SK-N-SH treated with all-trans-retinoic acid at 6 μM for 48 hours (cell line): Measurements from ENCODE around the gene TMEM184A.

ENCODE experiments used
- ATAC-seq: fragments of 200-7000 bp; cut with Tn5 transposase; 3 replicates; pipeline ENCODE4 v1.9.1; 2020; ENCODE audit warnings: mild to moderate bottlenecking, moderate library complexity
- ARNTL ChIP-seq: fragments of 450-650 bp; formaldehyde crosslinking; IDR thresholded peaks from 2 replicates; pipeline ENCODE4 v1.5.0; 2020; ENCODE audit warnings: low read depth, mild to moderate bottlenecking, moderate library complexity, borderline replicate concordance
- CREB5 ChIP-seq: fragments of 250-450 bp; sonication (Bioruptor Pico); IDR thresholded peaks from 2 replicates; pipeline ENCODE4 v1.5.1; 2020; ENCODE audit warnings: low read depth, mild to moderate bottlenecking, moderate library complexity
- CSDC2 ChIP-seq: fragments of 250-450 bp; sonication (Bioruptor Pico); IDR thresholded peaks from 2 replicates; pipeline ENCODE4 v1.5.0; 2020; ENCODE audit warnings: mild to moderate bottlenecking, moderate library complexity
- CSRNP3 ChIP-seq: fragments of 250-450 bp; sonication (Bioruptor Pico); IDR thresholded peaks from 2 replicates; pipeline ENCODE4 v1.5.1; 2021; ENCODE audit warnings: mild to moderate bottlenecking, moderate library complexity
- ESRRG ChIP-seq: fragments of 250-450 bp; sonication (Bioruptor Pico); IDR thresholded peaks from 2 replicates; pipeline ENCODE4 v1.6.1; 2021; ENCODE audit warnings: mild to moderate bottlenecking
- GLIS3 ChIP-seq: fragments of 250-450 bp; sonication (Bioruptor Pico); IDR thresholded peaks from 2 replicates; pipeline ENCODE4 v1.5.0; 2020; ENCODE audit warnings: mild to moderate bottlenecking, moderate library complexity
- OSR1 ChIP-seq: fragments of 250-450 bp; sonication (Bioruptor Pico); IDR thresholded peaks from 2 replicates; pipeline ENCODE4 v1.8.0; 2022; ENCODE audit warnings: moderate library complexity, mild to moderate bottlenecking, inconsistent platforms
- PATZ1 ChIP-seq: fragments of 250-450 bp; sonication (Bioruptor Pico); IDR thresholded peaks from 2 replicates; pipeline ENCODE4 v1.8.0; 2020; ENCODE audit warnings: mild to moderate bottlenecking, moderate library complexity, borderline replicate concordance
- PPARA ChIP-seq: fragments of 250-450 bp; sonication (Bioruptor Pico); IDR thresholded peaks from 2 replicates; pipeline ENCODE4 v1.5.0; 2020; ENCODE audit warnings: mild to moderate bottlenecking, borderline replicate concordance
- SNAI2 ChIP-seq: fragments of 250-450 bp; sonication (Bioruptor Pico); IDR thresholded peaks from 2 replicates; pipeline ENCODE4 v1.5.0; 2020; ENCODE audit warnings: mild to moderate bottlenecking, moderate library complexity
- TCF4 ChIP-seq: fragments of 250-450 bp; sonication (Bioruptor Pico); IDR thresholded peaks from 2 replicates; pipeline ENCODE4 v1.8.0; 2021; ENCODE audit warnings: mild to moderate bottlenecking, moderate library complexity, borderline replicate concordance
- TOX ChIP-seq: fragments of 250-450 bp; sonication (Bioruptor Pico); IDR thresholded peaks from 2 replicates; pipeline ENCODE4 v1.8.0; 2021; ENCODE audit warnings: mild to moderate bottlenecking, moderate library complexity, borderline replicate concordance
- TSHZ2 ChIP-seq: fragments of 250-450 bp; sonication (Bioruptor Pico); IDR thresholded peaks from 2 replicates; pipeline ENCODE4 v1.5.0; 2020; ENCODE audit warnings: mild to moderate bottlenecking, moderate library complexity
- ZC3H10 ChIP-seq: fragments of 250-450 bp; sonication (Bioruptor Pico); IDR thresholded peaks from 2 replicates; pipeline ENCODE4 v1.5.1; 2021; ENCODE audit warnings: mild to moderate bottlenecking, moderate library complexity
- ZFP3 ChIP-seq: fragments of 250-450 bp; sonication (Bioruptor Pico); IDR thresholded peaks from 2 replicates; pipeline ENCODE4 v1.5.0; 2020; ENCODE audit warnings: mild to moderate bottlenecking, moderate library complexity
- ZFP30 ChIP-seq: fragments of 450-650 bp; formaldehyde crosslinking; IDR thresholded peaks from 2 replicates; pipeline ENCODE4 v1.5.0; 2022; ENCODE audit warnings: mild to moderate bottlenecking, moderate library complexity
- ZNF565 ChIP-seq: fragments of 450-650 bp; formaldehyde crosslinking; conservative IDR thresholded peaks from 2 replicates; pipeline ENCODE4 v1.5.0; 2020; ENCODE audit warnings: low read depth, mild to moderate bottlenecking, moderate library complexity
- ZNF70 ChIP-seq: fragments of 450-650 bp; formaldehyde crosslinking; IDR thresholded peaks from 2 replicates; pipeline ENCODE4 v1.5.0; 2020; ENCODE audit warnings: mild to moderate bottlenecking, moderate library complexity
- ZNF8 ChIP-seq: fragments of 450-650 bp; formaldehyde crosslinking; IDR thresholded peaks from 2 replicates; pipeline ENCODE4 v1.5.0; 2020; ENCODE audit warnings: mild to moderate bottlenecking, moderate library complexity
- TF ChIP-seq, protein P1 (sequence below): fragments of 250-450 bp; sonication (Bioruptor Pico); IDR thresholded peaks from 2 replicates; pipeline ENCODE4 v1.8.0; 2021; ENCODE audit warnings: low read depth, mild to moderate bottlenecking, moderate library complexity, borderline replicate concordance

TMEM184A gene

DNA sequence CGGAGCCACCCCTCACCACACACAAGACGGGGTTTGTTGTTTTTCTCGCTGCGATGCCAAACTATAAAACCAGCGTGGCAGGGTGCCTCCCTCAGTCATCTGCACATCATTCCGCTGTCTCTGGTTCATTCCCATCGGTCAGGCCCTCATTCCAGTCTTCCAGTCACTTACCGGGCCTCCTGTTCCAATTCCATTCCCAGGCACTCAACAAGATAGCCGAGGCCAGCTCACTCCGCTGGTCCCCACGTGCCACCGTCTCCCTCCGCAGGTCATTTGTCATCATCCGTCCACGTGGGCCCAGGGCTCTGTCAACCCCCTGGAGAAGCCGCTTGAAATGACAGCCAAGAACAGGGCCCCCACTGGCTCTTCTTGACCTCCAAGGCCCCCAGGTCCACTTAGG, 6.1 kb upstream of the TMEM184A start:
- ATAC-seq: no peak
- TF ChIP-seq PATZ1 (no peak), TOX (CRISPR knock-in tag) (no peak), SNAI2 (no peak), ZFP3 (CRISPR knock-in tag) (no peak), OSR1 (CRISPR knock-in tag) (no peak), ZC3H10 (CRISPR knock-in tag) (no peak), PPARA (CRISPR knock-in tag) (no peak)

GRCh38 chr7:1561036-1561940, 5.3 kb upstream of the TMEM184A start:
- no peak for TF ChIP-seq ZNF70 (CRISPR knock-in tag)
- TF ChIP-seq ZFP30: no peak
- no peak for TF ChIP-seq CSRNP3 (CRISPR knock-in tag)
- no peak for TF ChIP-seq TOX (CRISPR knock-in tag)
- no peak for TF ChIP-seq PATZ1
- no peak for TF ChIP-seq ESRRG (CRISPR knock-in tag)
- no peak for TF ChIP-seq TSHZ2 (CRISPR knock-in tag)
- TF ChIP-seq ZNF565 (CRISPR knock-in tag): no peak
- no peak for TF ChIP-seq ARNTL (CRISPR knock-in tag)
- TF ChIP-seq PPARA (CRISPR knock-in tag): no peak
- TF ChIP-seq ZNF8 (CRISPR knock-in tag): no peak
- no peak for TF ChIP-seq TCF4 (CRISPR knock-in tag)
- no peak for TF ChIP-seq CREB5 (CRISPR knock-in tag)
- no peak for TF ChIP-seq GLIS3 (CRISPR knock-in tag)
- no peak for TF ChIP-seq ZFP3 (CRISPR knock-in tag)
- TF ChIP-seq, protein P1, sequence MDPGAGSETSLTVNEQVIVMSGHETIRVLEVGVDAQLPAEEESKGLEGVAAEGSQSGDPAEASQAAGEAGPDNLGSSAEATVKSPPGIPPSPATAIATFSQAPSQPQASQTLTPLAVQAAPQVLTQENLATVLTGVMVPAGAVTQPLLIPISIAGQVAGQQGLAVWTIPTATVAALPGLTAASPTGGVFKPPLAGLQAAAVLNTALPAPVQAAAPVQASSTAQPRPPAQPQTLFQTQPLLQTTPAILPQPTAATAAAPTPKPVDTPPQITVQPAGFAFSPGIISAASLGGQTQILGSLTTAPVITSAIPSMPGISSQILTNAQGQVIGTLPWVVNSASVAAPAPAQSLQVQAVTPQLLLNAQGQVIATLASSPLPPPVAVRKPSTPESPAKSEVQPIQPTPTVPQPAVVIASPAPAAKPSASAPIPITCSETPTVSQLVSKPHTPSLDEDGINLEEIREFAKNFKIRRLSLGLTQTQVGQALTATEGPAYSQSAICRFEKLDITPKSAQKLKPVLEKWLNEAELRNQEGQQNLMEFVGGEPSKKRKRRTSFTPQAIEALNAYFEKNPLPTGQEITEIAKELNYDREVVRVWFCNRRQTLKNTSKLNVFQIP (CRISPR knock-in tag): no peak
- no peak for TF ChIP-seq CSDC2 (CRISPR knock-in tag)
- no peak for TF ChIP-seq ZC3H10 (CRISPR knock-in tag)
- TF ChIP-seq, all 23 proteins: peak for 0
- no peak for ATAC-seq
